ENCODE measurements around the gene TFF3.

The TFF3 gene

GRCh38 chr21:42311160-42311559 is 4.0 kb downstream of the TFF3 start:
- no peak overlapping the region for H3K9ac ChIP-seq (ENCODE audit: low read depth, low read length, poor library complexity, severe bottlenecking)
- no peaks in the 10 kb centered on the region for H3K27me3 ChIP-seq (ENCODE audit: insufficient read depth, low read length, poor library complexity, severe bottlenecking)
- no peak overlapping the region for H2AFZ ChIP-seq (ENCODE audit: low read length)
- H4K20me1 ChIP-seq (ENCODE audit: insufficient read depth, low read length, poor library complexity, severe bottlenecking), result no peaks in the 10 kb centered on the region
- H3K4me3 ChIP-seq (ENCODE audit: low read length, poor library complexity, severe bottlenecking), result no peak overlapping the region
- no peaks in the 10 kb centered on the region for H3K36me3 ChIP-seq (ENCODE audit: insufficient read depth, low read length)
- H3K4me1 ChIP-seq (ENCODE audit: insufficient read depth, low read length, poor library complexity, severe bottlenecking), result peaks cover 63% of the 10 kb centered on the region
- no peaks in the 10 kb centered on the region for H3K9me3 ChIP-seq (ENCODE audit: insufficient read depth, low read depth, low read length)
- H3K4me2 ChIP-seq (ENCODE audit: low read depth, low read length, poor library complexity, severe bottlenecking), result no peak overlapping the region
- H3F3A ChIP-seq (ENCODE audit: low read depth), result no peaks in the 10 kb centered on the region
- H3K79me2 ChIP-seq (ENCODE audit: insufficient read depth, low read length), result no peaks in the 10 kb centered on the region
- no peaks in the 10 kb centered on the region for H3K9me2 ChIP-seq (replicated peaks; ENCODE audit: low read depth, low read length)
- TF ChIP-seq EZH2phosphoT487 (IDR thresholded peaks at IDR 0.05; ENCODE audit: borderline replicate concordance), result no peak
- TF ChIP-seq CTCF (conservative IDR thresholded peaks at IDR 0.05; ENCODE audit: low read length), result no peak

GRCh38 chr21:42310411-42311001 is 4.7 kb downstream of the TFF3 start:
- H3K36me3 ChIP-seq (ENCODE audit: insufficient read depth, low read length), result no peaks in the 10 kb centered on the region
- no peak overlapping the region for H3K4me2 ChIP-seq (ENCODE audit: low read depth, low read length, poor library complexity, severe bottlenecking)
- peaks cover 6% of the 10 kb centered on the region; the same call in 1 of the 2 replicates for H3K79me2 ChIP-seq (ENCODE audit: insufficient read depth, low read length)
- no peak overlapping the region for H2AFZ ChIP-seq (ENCODE audit: low read length)
- no peak overlapping the region for H3K4me3 ChIP-seq (ENCODE audit: low read length, poor library complexity, severe bottlenecking)
- no peaks in the 10 kb centered on the region for H3F3A ChIP-seq (ENCODE audit: low read depth)
- no peaks in the 10 kb centered on the region for H4K20me1 ChIP-seq (ENCODE audit: insufficient read depth, low read length, poor library complexity, severe bottlenecking)
- no peaks in the 10 kb centered on the region for H3K27me3 ChIP-seq (ENCODE audit: insufficient read depth, low read length, poor library complexity, severe bottlenecking)
- H3K9ac ChIP-seq (ENCODE audit: low read depth, low read length, poor library complexity, severe bottlenecking), result peak overlapping the region; percentile 45
- TF ChIP-seq CTCF (conservative IDR thresholded peaks at IDR 0.05; ENCODE audit: low read length) (no peak), EZH2phosphoT487 (IDR thresholded peaks at IDR 0.05; ENCODE audit: borderline replicate concordance) (no peak)
- no peaks in the 10 kb centered on the region for H3K9me3 ChIP-seq (ENCODE audit: insufficient read depth, low read depth, low read length)
- H3K4me1 ChIP-seq (ENCODE audit: insufficient read depth, low read length, poor library complexity, severe bottlenecking), result peaks cover 69% of the 10 kb centered on the region
- H3K9me2 ChIP-seq (replicated peaks; ENCODE audit: low read depth, low read length), result no peaks in the 10 kb centered on the region

- no peaks in the 10 kb centered on the region for H3K36me3 ChIP-seq (ENCODE audit: insufficient read depth, low read length)
- no peaks in the 10 kb centered on the region for H3K9me2 ChIP-seq (replicated peaks; ENCODE audit: low read depth, low read length)
- no peaks in the 10 kb centered on the region for H4K20me1 ChIP-seq (ENCODE audit: insufficient read depth, low read length, poor library complexity, severe bottlenecking)
- no peaks in the 10 kb centered on the region for H3K9me3 ChIP-seq (ENCODE audit: insufficient read depth, low read depth, low read length)
- no peaks in the 10 kb centered on the region for H3F3A ChIP-seq (ENCODE audit: low read depth)
- peak overlapping the region; percentile 35 for H3K4me2 ChIP-seq (ENCODE audit: low read depth, low read length, poor library complexity, severe bottlenecking)
- no peak overlapping the region for H3K4me3 ChIP-seq (ENCODE audit: low read length, poor library complexity, severe bottlenecking)
- H3K79me2 ChIP-seq (ENCODE audit: insufficient read depth, low read length), result peaks cover 11% of the 10 kb centered on the region; the same call in 1 of the 2 replicates
- peak overlapping the region; percentile 45 for H3K9ac ChIP-seq (ENCODE audit: low read depth, low read length, poor library complexity, severe bottlenecking)
- H2AFZ ChIP-seq (ENCODE audit: low read length), result no peak overlapping the region
- H3K27me3 ChIP-seq (ENCODE audit: insufficient read depth, low read length, poor library complexity, severe bottlenecking), result no peaks in the 10 kb centered on the region
- TF ChIP-seq EZH2phosphoT487 (IDR thresholded peaks at IDR 0.05; ENCODE audit: borderline replicate concordance) (no peak), CTCF (conservative IDR thresholded peaks at IDR 0.05; ENCODE audit: low read length) (peak; percentile 92)
- peaks cover 75% of the 10 kb centered on the region for H3K4me1 ChIP-seq (ENCODE audit: insufficient read depth, low read length, poor library complexity, severe bottlenecking)
Measured at GRCh38 chr21:42309753-42310213, 5.4 kb downstream of the TFF3 start.
